GM13976 (cell line): Measurements from ENCODE around the gene DNER.

Experiments used
- DNase-seq: peaks from one replicate; pipeline ENCODE4 v3.0.0; 2012; ENCODE audit warnings: low spot score
- in situ Hi-C: fragments of 300-500 bp; cut with MboI; formaldehyde crosslinking; loops from one replicate; pipeline ENCODE4 v1.12.0; 2022; ENCODE audit warnings: low sequenced_read_pairs, mixed read lengths, inconsistent platforms; ENCODE audit not compliant: unreplicated experiment
- TF ChIP-seq, protein P1 (sequence below): IDR thresholded peaks from 2 replicates; pipeline ENCODE4 v1.5.1; 2012; ENCODE audit warnings: borderline replicate concordance, mild to moderate bottlenecking; ENCODE audit not compliant: insufficient read depth; ENCODE audit errors: extremely low read depth, missing control alignments, control extremely low read depth

Gene DNER

DNA sequence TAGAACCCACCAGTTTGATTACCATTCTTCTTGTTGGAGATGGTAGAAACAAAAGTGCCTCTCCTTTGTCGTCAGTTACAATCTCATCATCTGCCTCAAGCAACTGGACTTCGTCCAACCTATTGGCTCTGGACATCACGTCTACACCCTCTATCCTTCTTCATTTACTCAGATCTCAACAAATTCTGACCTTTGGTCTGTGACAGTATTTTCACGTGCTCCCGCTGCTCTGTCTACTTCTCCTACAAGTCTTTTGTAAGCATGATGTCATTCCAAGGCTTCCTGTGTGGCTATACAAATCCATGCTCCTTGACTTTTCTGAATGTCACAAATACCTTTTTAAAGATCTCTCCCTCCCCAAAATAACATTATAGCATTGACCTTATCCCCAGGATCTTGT lies 400.2 kb downstream of the DNER start:
- TF ChIP-seq, protein P1, sequence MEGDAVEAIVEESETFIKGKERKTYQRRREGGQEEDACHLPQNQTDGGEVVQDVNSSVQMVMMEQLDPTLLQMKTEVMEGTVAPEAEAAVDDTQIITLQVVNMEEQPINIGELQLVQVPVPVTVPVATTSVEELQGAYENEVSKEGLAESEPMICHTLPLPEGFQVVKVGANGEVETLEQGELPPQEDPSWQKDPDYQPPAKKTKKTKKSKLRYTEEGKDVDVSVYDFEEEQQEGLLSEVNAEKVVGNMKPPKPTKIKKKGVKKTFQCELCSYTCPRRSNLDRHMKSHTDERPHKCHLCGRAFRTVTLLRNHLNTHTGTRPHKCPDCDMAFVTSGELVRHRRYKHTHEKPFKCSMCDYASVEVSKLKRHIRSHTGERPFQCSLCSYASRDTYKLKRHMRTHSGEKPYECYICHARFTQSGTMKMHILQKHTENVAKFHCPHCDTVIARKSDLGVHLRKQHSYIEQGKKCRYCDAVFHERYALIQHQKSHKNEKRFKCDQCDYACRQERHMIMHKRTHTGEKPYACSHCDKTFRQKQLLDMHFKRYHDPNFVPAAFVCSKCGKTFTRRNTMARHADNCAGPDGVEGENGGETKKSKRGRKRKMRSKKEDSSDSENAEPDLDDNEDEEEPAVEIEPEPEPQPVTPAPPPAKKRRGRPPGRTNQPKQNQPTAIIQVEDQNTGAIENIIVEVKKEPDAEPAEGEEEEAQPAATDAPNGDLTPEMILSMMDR: no peak
- DNase-seq: no peak
- in situ Hi-C loops: no loop called here

DNA sequence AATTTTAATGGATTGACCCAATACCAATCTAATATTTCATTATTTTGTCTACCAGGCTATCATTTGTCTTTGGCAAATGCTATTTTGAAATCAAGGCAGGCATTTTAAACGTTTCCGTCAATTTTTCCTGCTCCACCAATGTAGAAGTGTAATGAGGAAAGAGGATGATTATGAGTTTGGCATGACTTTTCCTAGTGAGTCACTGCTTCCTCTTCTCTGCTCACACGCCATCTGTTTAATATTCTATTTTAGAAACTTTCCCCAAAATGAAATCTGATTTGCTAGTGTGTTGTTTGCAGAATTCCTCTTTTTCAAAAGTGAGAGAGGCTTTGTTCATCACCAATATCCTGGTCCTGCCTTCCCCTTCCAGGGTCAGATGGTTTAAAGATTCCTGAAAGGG lies 400.8 kb downstream of the DNER start:
- no peak for DNase-seq
- TF ChIP-seq, protein P1: no peak
- in situ Hi-C loops: no loop called here
